SU-DHL-6 (cell line): ENCODE data around the gene DCDC1.

Source experiments
- EZH2phosphoT487 ChIP-seq: fragments of 200-600 bp; sonication (generic), shearing (Covaris generic); conservative IDR thresholded peaks from 2 replicates; pipeline ENCODE4 v1.6.1; 2018; ENCODE audit warnings: mild to moderate bottlenecking, antibody characterized with exemption, low read length, moderate library complexity, mixed read lengths
- TF ChIP-seq, protein P1 (sequence below): fragments of 200-600 bp; sonication (generic); IDR thresholded peaks from one replicate; pipeline ENCODE4 v1.5.1; 2017; ENCODE audit warnings: antibody characterized with exemption, mild to moderate bottlenecking, low read length, moderate library complexity; ENCODE audit not compliant: insufficient read depth, poor library complexity, severe bottlenecking

- TF ChIP-seq, protein P1, sequence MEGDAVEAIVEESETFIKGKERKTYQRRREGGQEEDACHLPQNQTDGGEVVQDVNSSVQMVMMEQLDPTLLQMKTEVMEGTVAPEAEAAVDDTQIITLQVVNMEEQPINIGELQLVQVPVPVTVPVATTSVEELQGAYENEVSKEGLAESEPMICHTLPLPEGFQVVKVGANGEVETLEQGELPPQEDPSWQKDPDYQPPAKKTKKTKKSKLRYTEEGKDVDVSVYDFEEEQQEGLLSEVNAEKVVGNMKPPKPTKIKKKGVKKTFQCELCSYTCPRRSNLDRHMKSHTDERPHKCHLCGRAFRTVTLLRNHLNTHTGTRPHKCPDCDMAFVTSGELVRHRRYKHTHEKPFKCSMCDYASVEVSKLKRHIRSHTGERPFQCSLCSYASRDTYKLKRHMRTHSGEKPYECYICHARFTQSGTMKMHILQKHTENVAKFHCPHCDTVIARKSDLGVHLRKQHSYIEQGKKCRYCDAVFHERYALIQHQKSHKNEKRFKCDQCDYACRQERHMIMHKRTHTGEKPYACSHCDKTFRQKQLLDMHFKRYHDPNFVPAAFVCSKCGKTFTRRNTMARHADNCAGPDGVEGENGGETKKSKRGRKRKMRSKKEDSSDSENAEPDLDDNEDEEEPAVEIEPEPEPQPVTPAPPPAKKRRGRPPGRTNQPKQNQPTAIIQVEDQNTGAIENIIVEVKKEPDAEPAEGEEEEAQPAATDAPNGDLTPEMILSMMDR = no peak
- no peak for TF ChIP-seq EZH2phosphoT487
Measured at GRCh38 chr11:30967579-30967978, 402.0 kb downstream of the DCDC1 start.
